ENCODE data around the gene EFNA3. TPM values are rescaled to one million over a fixed set of nuclear protein-coding genes. Genes with fewer than 3 reads are reported as not detected.

EFNA3 gene
- total RNA-seq, 1 donor from 2014 or later: 1.1 TPM

DNA sequence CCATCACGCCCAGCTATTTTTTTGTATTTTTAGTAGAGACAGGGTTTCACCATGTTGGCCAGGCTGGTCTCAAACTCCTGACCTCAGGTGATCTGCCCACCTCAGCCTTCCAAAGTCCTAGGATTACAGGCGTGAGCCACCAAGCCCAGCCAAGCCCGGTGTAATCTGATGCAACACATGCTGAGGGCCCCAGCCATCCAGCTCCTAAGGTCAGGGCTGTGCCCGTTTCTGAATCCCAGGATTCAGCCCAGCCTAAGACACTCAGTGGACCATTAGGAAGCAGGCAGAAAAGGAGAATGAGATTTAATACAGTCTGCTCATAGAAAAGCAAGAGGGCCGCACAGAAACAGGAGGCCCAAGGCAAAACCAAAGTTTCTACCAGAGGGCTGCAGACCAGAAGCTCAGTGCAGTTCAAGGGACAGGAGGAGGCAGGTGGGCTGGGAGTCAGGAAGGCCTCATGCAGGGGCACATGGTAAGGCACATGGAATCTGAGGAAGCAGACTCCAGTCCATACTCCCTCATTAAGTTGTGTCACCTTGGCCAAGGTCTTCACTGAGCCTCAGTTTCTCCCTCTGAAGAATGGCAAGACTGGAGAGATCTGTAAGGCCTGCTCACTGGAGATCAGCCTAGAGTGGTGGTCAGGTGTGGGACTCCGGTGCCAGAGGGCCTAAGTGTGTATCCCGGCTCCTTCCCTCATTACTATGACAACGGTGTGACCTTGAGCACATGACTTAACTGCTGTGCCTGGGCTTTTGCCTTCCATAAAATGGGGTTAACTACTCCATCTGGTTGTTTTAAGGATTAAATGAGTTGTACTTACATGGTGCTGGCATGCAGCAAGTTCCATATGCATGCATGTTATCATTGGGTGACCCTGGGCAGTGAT, 29.9 kb upstream of the EFNA3 start:
- DNase-seq (ENCODE audit: low spot score): no peak

DNA sequence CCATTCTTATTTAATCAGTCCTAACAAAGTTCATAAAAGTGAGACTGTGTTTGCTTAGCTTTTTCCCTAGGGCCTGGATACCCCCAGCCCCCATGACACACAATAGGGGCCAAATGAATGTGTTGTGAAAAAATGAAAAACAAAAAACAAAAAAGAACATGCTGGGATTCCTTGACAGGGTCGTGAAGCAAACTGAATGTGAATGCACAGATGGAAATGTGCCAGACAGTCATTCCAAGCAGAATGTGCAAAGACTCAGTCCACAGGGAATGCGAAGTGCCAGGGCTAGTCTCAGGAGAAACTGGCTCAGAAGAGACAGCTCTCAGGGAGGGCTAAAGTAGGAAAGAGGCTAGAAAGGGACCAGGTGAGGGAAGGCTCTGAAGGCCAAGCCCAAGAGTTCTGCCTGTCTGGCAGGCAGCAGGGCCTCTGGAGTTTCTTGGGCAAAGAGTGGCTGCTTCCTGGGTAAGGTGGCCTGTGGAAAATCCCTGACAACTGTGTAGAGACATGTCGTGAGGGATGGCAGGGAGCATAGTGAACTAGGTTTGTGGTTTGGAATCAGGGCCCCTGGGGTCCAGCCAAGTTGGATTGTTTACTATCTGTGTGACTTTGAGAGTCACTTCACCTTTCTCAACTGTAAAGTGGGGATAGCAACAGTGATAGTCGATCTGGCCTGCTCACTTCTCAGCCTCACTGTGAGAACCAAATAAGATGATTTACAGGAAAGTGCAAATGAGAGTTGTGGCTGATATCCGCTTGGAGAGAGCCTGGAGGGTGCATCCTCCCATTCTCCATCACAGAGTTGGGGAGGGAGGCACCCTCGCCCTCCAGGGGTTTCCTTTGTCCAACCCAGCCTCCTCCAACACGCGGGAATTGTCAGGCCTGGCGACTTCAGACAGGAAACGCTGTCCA, 28.7 kb upstream of the EFNA3 start:
- no peak for DNase-seq (ENCODE audit: low spot score)

DNA sequence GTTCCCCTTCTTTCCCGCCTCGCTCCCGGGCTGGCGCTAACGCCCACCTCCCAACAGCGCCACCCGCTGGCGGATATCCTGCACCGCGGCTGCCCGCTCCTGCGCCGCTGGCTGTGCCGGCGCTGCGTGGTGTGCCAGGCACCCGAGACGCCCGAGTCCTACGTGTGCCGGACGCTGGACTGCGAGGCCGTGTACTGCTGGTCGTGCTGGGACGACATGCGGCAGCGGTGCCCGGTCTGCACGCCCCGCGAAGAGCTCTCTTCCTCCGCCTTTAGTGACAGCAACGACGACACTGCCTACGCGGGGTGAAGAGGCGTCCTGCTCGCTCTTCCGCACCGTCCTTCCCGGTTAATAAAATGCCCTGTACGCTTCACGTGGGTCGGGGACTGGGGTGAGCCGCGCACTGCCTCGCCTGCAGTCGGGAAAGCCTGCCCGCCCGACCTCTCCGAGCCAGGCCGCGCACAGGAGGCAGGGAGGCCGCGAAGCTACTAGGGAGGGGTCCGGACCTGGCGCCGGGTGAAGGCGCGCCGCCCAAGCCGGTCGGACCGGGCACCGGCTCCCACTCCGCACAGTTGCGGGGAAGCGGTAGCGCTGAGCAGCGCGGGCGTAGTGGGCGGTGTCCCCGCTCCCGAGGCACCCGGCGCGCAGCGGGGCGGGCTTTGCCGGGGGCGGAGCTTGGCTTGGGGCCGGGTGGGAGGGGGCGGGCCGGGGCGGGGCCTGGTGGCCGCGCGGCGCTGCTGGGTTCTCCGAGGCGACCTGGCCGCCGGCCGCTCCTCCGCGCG, 27.9 kb upstream of the EFNA3 start, which contains the start of gene ADAM15:
Gene ADAM15, plus strand, starts transcription at position 757 of the 782 bp plus-strand sequence. CDS start 71 bp downstream, outside the sequence.
- peak; percentile 79 for DNase-seq (ENCODE audit: low spot score)

DNA sequence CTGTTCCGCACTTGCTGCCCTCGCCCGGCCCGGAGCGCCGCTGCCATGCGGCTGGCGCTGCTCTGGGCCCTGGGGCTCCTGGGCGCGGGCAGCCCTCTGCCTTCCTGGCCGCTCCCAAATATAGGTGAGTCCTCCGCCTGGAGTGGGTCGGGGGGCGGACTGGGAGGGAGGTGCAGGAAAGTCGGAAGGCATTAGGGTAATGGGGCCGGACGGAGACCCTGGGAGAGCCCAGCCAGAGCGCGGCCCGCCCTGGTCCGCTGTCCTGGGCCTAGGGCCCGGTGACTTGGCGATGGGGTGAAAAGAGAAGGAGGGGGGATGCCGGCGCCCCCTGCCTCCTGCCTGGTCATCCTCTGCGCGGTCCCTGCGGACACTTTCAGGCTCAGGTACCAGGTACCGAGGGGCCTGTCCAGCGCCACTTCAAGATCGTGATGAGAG, 27.3 kb upstream of the EFNA3 start:
- DNase-seq (ENCODE audit: low spot score): no peak

DNA sequence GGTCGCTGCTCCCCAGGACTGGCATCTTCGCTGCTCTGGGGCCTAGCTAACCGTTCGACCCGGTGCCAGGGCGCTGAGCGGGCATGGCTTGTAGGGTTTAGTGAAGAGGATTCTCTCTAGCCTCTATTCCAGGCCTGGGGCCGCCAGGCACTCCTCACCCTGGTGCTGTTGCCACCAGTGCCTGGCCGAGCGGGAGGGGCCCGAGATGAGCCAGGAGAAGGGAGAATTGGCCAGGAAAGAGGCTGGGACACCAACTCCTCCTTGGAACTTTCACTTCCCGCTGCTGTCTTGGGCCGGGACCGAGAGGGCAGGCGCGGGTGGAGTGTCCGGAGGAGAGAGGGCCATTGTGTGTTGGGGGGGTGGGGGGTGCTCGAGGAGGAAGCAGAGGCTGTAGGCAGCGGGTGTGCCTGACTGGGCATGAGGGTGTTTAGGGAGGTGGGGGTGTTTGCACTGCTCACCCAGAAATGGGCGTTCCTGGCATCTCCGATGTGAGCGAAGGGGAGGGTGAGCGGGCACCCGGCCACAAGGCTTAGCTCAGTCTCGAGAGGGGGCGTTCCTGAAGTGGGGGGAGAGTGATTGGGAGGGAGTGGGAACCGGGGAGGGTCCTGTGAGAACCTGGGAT, 26.7 kb upstream of the EFNA3 start:
- peak; percentile 76 for DNase-seq (ENCODE audit: low spot score)

DNA sequence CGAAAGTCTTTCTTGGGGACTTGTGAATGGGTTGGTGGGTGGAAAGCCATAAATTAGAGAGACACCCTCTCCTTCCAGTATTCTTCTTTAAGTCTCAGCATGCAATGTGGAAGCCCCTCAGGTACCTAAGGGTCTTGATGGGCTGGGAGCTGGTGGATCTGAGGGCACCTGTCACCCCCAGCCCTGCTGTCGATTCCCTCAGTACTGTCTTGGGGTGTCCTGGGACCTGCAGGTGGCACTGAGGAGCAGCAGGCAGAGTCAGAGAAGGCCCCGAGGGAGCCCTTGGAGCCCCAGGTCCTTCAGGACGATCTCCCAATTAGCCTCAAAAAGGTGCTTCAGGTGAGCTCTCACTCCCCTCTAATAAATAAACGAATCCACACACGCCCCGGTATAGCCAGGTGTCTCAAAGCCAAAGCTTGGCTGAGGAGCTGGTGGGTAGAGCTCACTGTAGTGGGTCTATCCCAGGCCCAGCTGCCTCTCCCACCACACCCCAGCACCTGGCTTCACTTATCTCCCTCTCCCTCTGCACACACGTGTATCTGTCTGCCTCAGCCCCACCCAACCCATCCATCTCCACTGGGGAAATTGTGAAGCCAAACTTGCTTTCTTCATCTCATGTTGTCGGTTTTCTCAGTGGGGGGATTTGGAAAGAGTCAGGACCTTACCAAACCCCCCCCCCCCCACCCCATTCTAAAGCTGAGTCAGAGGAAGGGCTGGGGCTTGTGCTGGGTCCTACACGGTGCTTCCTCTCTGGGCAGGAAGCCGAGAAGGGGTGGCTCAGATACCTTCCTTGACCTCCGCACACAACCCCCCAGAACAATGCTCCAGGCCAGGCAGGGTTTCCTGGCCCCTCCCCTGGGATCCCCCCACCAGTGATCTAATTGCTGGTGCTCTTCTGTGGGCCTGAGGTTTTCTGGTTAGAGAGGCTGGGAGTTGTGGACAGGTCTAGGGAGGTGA, 25.9 kb upstream of the EFNA3 start:
- DNase-seq (ENCODE audit: low spot score): no peak

DNA sequence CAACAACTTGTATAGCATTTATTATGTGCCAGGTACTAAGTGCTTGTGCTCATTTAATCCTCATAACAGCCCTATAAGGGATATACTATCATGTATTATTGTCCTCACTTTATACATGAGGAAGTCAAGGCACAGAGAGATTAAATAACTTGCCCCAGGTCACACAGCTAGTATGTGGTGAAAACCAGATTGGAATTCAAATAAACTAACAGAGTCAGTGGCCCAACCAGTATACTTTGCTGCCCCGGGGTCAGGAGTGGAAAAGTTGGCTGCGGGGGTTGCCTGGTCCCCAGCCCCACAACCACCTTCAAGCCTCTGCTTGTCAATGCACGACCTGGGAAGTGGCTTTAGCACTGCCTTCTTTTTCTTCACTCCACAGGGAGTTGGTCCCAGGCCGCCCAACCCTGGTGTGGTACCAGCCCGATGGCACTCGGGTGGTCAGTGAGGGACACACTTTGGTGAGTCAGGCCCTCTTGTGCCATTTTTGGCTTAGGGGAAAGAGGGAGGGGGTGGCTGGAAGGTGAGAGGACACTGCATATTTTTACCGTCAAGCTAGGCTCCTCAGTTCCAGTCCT, 25.0 kb upstream of the EFNA3 start:
- no peak for DNase-seq (ENCODE audit: low spot score)

DNA sequence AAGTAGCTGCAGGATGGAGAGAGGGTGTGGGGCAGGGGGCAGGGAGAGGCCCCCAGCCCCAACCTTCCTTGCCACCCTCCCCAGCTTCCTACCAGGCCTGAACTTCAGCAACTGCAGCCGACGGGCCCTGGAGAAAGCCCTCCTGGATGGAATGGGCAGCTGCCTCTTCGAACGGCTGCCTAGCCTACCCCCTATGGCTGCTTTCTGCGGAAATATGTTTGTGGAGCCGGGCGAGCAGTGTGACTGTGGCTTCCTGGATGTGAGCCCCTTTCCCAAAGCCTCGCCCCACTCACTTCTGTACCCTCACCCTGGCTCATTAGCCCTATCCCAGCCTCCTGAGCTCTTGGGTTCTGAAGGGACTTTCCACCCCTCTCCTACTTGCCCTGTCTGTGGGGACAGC, 21.5 kb upstream of the EFNA3 start:
- DNase-seq (ENCODE audit: low spot score): no peak

DNA sequence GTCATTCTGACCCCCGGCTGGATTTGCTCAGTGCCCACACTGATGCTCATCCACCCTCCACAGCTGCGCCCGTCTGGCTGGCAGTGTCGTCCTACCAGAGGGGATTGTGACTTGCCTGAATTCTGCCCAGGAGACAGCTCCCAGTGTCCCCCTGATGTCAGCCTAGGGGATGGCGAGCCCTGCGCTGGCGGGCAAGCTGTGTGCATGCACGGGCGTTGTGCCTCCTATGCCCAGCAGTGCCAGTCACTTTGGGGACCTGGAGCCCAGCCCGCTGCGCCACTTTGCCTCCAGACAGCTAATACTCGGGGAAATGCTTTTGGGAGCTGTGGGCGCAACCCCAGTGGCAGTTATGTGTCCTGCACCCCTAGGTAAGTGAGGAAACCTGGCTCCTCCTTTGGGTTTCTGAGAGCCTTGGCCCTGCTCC, 20.8 kb upstream of the EFNA3 start:
- DNase-seq (ENCODE audit: low spot score): no peak

DNA sequence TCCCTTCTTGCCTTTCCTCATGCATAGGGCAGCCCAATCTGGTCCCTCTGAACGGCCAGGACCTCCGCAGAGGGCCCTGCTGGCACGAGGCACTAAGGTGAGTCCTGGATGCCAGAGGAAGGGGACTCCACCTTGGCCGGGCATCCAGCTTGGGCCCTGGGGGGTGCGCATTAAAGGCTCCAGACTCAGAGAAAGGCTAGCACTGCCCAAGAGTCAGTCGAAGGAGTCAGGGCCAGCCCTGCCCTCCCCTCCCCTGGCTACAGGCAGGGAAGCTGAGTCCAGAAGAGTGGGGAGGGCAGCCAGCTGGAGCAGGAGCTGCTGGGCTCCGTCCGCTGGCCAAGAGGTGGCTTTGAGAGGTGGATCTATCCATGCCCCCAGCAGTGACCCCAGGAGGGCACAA, 17.9 kb upstream of the EFNA3 start:
- no peak for DNase-seq (ENCODE audit: low spot score)

DNA sequence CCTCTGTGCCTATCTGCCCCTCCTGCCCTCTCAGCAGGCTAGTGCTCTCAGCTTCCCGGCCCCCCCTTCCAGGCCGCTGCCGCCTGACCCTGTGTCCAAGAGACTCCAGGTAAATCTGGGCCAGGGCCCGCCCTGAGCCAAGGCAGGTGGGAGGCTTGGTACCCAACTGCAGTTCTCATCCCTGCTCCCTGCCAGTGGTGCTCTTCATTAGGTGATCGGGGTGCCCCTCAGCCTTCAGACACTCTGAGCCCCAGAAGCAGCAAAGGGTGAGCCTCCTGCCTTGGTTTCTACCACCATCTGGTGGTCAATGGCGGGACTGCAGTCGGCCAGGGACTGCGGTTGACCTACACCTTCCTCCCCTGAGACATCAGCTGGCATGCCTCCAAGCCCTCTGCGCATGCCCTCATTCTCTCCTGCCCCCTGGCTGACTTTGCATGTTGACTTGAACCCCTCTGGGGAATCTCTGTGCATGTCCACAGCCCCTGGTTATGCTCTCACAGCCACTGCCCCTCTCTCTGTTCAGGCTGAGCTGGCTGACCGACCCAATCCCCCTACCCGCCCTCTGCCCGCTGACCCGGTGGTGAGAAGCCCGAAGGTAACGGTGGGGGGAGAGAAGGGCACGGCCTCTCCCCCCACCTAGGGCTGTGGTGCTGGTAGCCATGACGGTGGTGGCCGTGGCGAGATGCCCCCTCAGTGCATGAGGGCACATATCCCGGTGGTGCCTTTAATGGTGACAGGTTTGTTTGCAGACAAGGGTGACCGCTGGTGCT, 17.1 kb upstream of the EFNA3 start:
- peak; percentile 90 for DNase-seq (ENCODE audit: low spot score)

DNA sequence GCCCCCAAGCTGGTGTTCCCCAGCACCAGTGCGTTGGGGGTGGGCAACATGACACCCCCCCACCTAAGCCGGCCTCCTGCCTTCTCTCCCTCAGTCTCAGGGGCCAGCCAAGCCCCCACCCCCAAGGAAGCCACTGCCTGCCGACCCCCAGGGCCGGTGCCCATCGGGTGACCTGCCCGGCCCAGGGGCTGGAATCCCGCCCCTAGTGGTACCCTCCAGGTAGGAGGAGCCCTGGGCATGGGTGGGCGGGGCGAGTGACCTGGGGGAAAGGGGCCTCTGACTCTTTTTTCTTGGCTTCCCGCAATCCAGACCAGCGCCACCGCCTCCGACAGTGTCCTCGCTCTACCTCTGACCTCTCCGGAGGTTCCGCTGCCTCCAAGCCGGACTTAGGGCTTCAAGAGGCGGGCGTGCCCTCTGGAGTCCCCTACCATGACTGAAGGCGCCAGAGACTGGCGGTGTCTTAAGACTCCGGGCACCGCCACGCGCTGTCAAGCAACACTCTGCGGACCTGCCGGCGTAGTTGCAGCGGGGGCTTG, 16.4 kb upstream of the EFNA3 start:
- DNase-seq (ENCODE audit: low spot score): no peak

DNA sequence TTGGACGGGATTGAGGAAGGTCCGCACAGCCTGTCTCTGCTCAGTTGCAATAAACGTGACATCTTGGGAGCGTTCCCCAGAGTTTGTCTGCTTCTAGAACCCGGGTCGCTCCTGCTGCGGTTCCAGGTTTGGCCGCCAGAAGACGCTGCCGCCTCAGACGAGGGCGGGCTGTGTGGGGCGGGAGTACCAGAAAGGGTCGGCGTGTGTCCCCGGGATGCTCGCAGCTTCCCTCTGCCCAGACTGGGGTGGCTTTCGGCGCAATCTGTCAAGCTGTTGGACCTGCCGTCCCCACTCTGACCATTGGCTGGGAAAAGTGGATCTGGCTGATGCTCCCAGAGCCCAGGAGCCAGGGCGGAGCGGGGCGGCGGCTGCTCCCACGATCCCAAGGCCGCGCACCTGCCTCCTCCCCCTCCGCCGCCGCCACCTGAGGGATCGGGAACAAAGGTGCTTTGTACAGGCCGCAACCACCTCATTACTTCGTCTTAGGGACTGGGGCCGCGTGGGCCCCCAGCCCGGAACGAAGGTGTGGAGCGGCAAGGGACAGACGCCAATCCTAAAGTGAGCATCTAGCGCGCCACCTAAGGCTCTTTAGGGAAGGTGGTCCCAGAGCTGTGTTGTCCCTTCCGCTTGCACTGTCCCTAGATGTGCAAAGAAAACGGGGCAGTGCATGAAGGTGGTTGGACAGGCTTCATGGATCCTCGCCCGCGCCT, 15.8 kb upstream of the EFNA3 start:
- DNase-seq (ENCODE audit: low spot score): no peak

DNA sequence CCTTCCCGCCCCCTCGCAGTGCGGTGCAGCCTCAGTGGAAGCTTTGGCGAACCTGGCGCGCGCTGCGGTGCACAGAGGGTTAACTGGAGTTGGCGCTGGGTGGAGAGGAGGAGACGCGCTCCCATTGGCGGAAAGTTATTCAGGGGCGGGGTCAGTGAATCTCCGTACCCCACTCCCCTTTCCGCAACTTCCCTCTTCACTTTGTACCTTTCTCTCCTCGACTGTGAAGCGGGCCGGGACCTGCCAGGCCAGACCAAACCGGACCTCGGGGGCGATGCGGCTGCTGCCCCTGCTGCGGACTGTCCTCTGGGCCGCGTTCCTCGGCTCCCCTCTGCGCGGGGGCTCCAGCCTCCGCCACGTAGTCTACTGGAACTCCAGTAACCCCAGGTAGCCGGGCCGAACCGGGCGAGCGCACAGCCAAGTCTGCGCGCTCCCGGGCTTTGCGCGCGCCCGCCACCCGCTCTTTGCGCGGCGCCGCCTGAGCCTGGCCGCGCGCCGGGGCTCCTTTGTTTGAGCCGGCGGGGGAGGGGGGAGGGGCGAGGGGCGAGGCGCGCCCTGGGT, 15.0 kb upstream of the EFNA3 start, which contains the start of gene EFNA4:
Gene EFNA4, plus strand, starts transcription at position 191 of the 561 bp plus-strand sequence. Its CDS starts 84 bp downstream, at position 275.
- DNase-seq (ENCODE audit: low spot score): peak; percentile 91

DNA sequence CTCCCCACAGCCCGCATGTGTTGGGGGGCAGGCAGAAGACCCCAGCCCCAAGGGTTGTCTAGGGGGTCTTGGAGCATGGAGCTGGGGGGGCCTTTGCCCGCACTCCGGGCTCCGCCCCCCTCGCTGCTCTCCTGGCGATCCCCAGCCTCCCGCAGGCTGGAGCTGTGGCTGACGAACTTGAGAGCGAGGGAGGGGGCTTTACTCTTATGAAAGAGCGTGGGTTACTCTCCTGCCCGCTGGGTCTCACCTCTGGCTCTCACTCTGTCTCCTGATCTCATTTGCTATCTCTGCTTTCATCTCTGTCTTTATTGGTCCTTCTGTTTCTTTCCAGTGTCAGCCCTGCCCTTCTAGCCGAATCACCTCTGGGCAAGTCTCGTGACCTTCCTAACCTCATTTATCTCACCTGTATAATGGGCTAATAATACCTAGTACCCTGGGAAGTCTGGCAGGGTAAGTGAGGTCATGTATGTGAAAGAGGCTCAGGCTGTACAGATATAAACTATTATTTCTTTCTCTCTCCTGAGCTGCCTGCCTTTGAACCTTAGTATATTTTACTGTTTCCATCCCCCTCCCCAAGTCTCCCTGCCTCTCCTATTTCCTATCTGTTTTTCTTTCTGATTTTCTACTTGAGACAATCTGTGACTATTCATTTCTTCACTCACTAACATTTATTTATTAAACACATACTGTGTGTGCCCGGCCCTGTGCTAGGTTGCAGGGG, 14.4 kb upstream of the EFNA3 start:
- DNase-seq (ENCODE audit: low spot score): no peak

DNA sequence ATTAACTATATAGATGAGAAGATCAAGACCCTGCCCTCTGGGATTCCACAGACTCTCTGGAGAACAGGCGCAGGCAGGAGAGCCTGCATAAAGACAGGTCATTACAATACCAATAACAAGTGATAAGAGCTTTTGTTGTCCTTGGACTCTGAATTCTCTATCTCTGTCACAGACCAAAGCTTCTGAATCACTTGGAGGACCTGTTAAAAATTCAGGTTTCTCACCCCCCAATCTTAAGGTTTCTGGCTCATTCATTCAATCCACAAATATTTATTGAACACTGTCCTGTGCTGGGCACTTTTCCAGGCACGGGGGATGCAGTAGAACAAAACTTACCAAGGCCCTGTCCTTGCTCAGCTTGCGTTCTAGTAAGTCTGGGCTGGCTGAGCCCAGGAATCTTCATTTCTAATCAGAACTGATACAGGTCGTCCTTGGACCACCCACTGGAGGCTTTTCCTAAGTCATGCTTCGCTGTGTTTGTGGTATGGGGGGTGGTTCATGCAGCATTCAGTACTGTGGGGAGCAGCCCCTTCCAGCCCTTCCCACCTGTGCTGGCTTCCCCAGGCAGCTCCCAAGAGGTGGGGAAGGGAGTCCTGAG, 13.7 kb upstream of the EFNA3 start:
- DNase-seq (ENCODE audit: low spot score): no peak

All from ureter (tissue), 1 donor.